Lower leg skin (tissue), 3 donors: ENCODE measurements around the gene MAPK8.

Experiments used
- POLR2A ChIP-seq, 2 donors: fragments of 450-650 bp; IDR thresholded peaks; one replicate each; pipeline ENCODE4 v1.6.1; 2016 to 2017; ENCODE audit warnings: antibody characterized with exemption in 2 of 2, mild to moderate bottlenecking in 1 of 2, moderate library complexity in 1 of 2
- TF ChIP-seq, protein P1 (sequence below), 3 donors: fragments of 450-650 bp; IDR thresholded peaks; one replicate each; pipeline ENCODE4 v1.5.1; 2016; ENCODE audit warnings: antibody characterized with exemption in 3 of 3, mild to moderate bottlenecking in 3 of 3, moderate library complexity in 2 of 3

- no peak for TF ChIP-seq POLR2A (IDR thresholded peaks at IDR 0.05)
- TF ChIP-seq, protein P1, sequence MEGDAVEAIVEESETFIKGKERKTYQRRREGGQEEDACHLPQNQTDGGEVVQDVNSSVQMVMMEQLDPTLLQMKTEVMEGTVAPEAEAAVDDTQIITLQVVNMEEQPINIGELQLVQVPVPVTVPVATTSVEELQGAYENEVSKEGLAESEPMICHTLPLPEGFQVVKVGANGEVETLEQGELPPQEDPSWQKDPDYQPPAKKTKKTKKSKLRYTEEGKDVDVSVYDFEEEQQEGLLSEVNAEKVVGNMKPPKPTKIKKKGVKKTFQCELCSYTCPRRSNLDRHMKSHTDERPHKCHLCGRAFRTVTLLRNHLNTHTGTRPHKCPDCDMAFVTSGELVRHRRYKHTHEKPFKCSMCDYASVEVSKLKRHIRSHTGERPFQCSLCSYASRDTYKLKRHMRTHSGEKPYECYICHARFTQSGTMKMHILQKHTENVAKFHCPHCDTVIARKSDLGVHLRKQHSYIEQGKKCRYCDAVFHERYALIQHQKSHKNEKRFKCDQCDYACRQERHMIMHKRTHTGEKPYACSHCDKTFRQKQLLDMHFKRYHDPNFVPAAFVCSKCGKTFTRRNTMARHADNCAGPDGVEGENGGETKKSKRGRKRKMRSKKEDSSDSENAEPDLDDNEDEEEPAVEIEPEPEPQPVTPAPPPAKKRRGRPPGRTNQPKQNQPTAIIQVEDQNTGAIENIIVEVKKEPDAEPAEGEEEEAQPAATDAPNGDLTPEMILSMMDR (IDR thresholded peaks at IDR 0.05) = no peak
Observed at GRCh38 chr10:48365668-48366067, 59.2 kb downstream of the MAPK8 start.
